Measurements from ENCODE around the gene SPON2.

DNA sequence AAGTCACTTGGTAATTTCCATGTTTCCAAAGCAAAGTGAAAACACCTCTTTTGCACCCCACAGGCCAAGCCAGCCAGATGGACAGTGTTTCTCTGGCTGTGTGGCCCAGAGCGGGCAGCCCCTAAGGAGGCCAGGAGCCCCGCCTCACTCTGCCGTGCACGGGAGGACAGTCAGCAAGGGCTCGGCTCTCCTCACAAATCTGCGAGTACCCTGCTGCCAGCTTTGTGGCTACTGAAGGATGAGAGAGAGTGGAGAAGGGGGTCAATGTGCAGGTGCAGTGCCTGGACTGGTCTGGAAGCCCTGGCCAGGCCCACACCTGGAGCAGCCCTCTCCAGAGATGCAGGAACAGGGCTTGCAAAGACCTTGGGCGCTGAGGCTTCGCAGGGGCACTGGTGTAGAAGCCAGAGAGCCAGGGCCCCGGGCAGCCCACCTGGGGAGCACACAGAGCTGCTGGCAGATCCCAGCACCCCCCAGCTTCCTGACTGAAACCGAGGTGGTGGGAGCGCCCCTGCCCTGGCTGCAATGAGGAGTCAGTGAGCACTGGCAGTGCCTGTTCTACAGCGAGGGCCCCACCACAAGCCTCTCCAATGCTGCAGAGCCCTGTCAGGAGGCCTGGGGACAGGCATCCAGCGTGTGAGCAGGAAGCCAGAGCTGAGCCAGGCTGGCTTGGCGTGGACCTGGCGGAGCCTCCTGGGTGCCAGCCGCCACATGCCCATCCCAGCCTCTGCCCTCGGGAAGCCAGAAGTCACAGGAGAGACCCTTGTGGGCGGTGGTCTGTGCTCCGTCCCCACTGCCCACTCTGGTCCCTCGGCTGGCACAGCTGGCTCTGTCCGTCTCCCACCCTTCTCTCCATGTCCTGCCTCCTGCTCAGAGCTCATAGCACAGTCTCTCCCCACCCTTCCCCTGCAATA, 3.9 kb downstream of the SPON2 start:
- TF ChIP-seq, protein P1, sequence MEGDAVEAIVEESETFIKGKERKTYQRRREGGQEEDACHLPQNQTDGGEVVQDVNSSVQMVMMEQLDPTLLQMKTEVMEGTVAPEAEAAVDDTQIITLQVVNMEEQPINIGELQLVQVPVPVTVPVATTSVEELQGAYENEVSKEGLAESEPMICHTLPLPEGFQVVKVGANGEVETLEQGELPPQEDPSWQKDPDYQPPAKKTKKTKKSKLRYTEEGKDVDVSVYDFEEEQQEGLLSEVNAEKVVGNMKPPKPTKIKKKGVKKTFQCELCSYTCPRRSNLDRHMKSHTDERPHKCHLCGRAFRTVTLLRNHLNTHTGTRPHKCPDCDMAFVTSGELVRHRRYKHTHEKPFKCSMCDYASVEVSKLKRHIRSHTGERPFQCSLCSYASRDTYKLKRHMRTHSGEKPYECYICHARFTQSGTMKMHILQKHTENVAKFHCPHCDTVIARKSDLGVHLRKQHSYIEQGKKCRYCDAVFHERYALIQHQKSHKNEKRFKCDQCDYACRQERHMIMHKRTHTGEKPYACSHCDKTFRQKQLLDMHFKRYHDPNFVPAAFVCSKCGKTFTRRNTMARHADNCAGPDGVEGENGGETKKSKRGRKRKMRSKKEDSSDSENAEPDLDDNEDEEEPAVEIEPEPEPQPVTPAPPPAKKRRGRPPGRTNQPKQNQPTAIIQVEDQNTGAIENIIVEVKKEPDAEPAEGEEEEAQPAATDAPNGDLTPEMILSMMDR (IDR thresholded peaks at IDR 0.05): no peak
- TF ChIP-seq, protein P2, sequence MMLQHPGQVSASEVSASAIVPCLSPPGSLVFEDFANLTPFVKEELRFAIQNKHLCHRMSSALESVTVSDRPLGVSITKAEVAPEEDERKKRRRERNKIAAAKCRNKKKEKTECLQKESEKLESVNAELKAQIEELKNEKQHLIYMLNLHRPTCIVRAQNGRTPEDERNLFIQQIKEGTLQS (CRISPR knock-in tag; conservative IDR thresholded peaks at IDR 0.05): no peak
- TF ChIP-seq NR2C2 (CRISPR knock-in tag; IDR thresholded peaks at IDR 0.05) (no peak), SMAD4 (CRISPR knock-in tag; IDR thresholded peaks at IDR 0.05) (no peak), RELA (CRISPR knock-in tag; IDR thresholded peaks at IDR 0.05; ENCODE audit: borderline replicate concordance) (no peak)
- TF ChIP-seq, protein P3, sequence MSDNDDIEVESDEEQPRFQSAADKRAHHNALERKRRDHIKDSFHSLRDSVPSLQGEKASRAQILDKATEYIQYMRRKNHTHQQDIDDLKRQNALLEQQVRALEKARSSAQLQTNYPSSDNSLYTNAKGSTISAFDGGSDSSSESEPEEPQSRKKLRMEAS (CRISPR knock-in tag; IDR thresholded peaks at IDR 0.05): no peak
